ENCODE data around the gene OAS1. TPM values are rescaled to one million over a fixed set of nuclear protein-coding genes. Genes with fewer than 3 reads are reported as not detected.

Gene OAS1
- total RNA-seq, 1 experiment from 2014 or later: 0.64 TPM

DNA sequence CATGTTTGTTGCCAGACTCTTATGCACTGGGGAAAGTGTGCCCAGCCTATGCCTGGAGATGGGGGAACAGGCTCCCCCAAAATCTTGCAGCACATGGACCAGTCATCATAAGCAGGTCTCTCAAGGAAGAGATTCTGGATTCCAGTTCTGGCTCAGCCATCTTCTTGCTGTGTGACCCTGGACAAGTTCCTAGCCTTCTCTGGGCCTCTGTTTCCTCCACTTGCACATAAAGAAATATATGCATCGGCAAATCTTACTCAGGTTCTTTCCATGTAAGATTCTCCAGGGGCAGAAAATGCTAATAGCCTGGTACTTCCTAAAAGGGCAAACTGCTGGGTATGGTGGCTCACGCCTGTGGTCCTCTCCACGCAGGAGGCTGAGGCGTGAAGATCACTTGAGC lies 38.8 kb downstream of the OAS1 start:
- Histone ChIP-seq H3K9me2 (ENCODE audit: insufficient read depth) (no peaks in the 10 kb centered on the region), H3K27ac (ENCODE audit: low read depth, low read length) (no peak overlapping the region), H3K9me3 (ENCODE audit: control insufficient read depth in 1 of 2, insufficient read depth in 1 of 2, low read depth in 1 of 2, low read length in 2 of 2) (no peaks in the 10 kb centered on the region), H3K79me2 (ENCODE audit: insufficient read depth, low read length) (no peaks in the 10 kb centered on the region), H3K27me3 (ENCODE audit: insufficient read depth, low read length) (no peaks in the 10 kb centered on the region), H3K4me3 (replicated peaks in 1 of 2; ENCODE audit: low read depth in 1 of 2, low read length in 2 of 2) (no peak overlapping the region), H2AFZ (ENCODE audit: low read depth, low read length, poor library complexity, severe bottlenecking) (no peak overlapping the region), H4K20me1 (ENCODE audit: insufficient read depth) (no peaks in the 10 kb centered on the region), H3K4me2 (ENCODE audit: low read length) (no peak overlapping the region), H3K36me3 (ENCODE audit: control insufficient read depth in 1 of 2, insufficient read depth in 2 of 2, low read length in 2 of 2) (peaks cover 0 to 3% of the 10 kb centered on the region in 2 experiments; a peak in 2 of 4 replicates), H3K4me1 (ENCODE audit: control insufficient read depth in 1 of 2, insufficient read depth in 2 of 2, low read length in 2 of 2) (no peaks in the 10 kb centered on the region), H3K9ac (ENCODE audit: low read length) (no peak overlapping the region)
- intact Hi-C loops (cut with micrococcal nuclease): no loop called here
- POLR2A ChIA-PET: no interaction called here
- RAD21 ChIA-PET (ENCODE audit: low non-redundant PET in 1 of 2, low total read pairs in 2 of 2, uncharacterized antibody in 2 of 2, unreplicated experiment in 2 of 2): no interaction called here
- ATAC-seq (no peak), DNase-seq (ENCODE audit: low read depth, low spot score) (no peak)
- BruUV-seq (replicated peaks): no TSS peak
- CTCF ChIA-PET: no interaction called here
- no peak for TF ChIP-seq ZFX (IDR thresholded peaks at IDR 0.05)
- no peak for TF ChIP-seq POLR2AphosphoS5 (IDR thresholded peaks at IDR 0.05; ENCODE audit: low read depth, low read length)
- TF ChIP-seq SIN3A (IDR thresholded peaks at IDR 0.05; ENCODE audit: low read depth): no peak
- TF ChIP-seq, protein P1, sequence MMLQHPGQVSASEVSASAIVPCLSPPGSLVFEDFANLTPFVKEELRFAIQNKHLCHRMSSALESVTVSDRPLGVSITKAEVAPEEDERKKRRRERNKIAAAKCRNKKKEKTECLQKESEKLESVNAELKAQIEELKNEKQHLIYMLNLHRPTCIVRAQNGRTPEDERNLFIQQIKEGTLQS (IDR thresholded peaks at IDR 0.05): no peak
- TF ChIP-seq FOSL1 (IDR thresholded peaks at IDR 0.05; ENCODE audit: low read depth): no peak
- no peak for TF ChIP-seq POLR2A (IDR thresholded peaks at IDR 0.05; ENCODE audit: borderline replicate concordance, extremely low read depth, insufficient read depth, insufficient read length)
- TF ChIP-seq, protein P2, sequence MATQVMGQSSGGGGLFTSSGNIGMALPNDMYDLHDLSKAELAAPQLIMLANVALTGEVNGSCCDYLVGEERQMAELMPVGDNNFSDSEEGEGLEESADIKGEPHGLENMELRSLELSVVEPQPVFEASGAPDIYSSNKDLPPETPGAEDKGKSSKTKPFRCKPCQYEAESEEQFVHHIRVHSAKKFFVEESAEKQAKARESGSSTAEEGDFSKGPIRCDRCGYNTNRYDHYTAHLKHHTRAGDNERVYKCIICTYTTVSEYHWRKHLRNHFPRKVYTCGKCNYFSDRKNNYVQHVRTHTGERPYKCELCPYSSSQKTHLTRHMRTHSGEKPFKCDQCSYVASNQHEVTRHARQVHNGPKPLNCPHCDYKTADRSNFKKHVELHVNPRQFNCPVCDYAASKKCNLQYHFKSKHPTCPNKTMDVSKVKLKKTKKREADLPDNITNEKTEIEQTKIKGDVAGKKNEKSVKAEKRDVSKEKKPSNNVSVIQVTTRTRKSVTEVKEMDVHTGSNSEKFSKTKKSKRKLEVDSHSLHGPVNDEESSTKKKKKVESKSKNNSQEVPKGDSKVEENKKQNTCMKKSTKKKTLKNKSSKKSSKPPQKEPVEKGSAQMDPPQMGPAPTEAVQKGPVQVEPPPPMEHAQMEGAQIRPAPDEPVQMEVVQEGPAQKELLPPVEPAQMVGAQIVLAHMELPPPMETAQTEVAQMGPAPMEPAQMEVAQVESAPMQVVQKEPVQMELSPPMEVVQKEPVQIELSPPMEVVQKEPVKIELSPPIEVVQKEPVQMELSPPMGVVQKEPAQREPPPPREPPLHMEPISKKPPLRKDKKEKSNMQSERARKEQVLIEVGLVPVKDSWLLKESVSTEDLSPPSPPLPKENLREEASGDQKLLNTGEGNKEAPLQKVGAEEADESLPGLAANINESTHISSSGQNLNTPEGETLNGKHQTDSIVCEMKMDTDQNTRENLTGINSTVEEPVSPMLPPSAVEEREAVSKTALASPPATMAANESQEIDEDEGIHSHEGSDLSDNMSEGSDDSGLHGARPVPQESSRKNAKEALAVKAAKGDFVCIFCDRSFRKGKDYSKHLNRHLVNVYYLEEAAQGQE (IDR thresholded peaks at IDR 0.05; ENCODE audit: low read depth): no peak
- no peak for TF ChIP-seq EZH2 (IDR thresholded peaks at IDR 0.05)
- no peak for TF ChIP-seq SP1 (IDR thresholded peaks at IDR 0.05; ENCODE audit: low read depth)
- TF ChIP-seq ELF1 (IDR thresholded peaks at IDR 0.05; ENCODE audit: borderline replicate concordance, low read depth): no peak
- TF ChIP-seq, protein P3, sequence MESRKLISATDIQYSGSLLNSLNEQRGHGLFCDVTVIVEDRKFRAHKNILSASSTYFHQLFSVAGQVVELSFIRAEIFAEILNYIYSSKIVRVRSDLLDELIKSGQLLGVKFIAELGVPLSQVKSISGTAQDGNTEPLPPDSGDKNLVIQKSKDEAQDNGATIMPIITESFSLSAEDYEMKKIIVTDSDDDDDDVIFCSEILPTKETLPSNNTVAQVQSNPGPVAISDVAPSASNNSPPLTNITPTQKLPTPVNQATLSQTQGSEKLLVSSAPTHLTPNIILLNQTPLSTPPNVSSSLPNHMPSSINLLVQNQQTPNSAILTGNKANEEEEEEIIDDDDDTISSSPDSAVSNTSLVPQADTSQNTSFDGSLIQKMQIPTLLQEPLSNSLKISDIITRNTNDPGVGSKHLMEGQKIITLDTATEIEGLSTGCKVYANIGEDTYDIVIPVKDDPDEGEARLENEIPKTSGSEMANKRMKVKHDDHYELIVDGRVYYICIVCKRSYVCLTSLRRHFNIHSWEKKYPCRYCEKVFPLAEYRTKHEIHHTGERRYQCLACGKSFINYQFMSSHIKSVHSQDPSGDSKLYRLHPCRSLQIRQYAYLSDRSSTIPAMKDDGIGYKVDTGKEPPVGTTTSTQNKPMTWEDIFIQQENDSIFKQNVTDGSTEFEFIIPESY (IDR thresholded peaks at IDR 0.05; ENCODE audit: extremely low read depth, insufficient replicate concordance, low read length): no peak
- no peak for TF ChIP-seq SRF (IDR thresholded peaks at IDR 0.05; ENCODE audit: low read depth)
- TF ChIP-seq YY1 (IDR thresholded peaks at IDR 0.05; ENCODE audit: extremely low read depth, insufficient replicate concordance, low read depth, low read length): no peak
- TF ChIP-seq, protein P4, sequence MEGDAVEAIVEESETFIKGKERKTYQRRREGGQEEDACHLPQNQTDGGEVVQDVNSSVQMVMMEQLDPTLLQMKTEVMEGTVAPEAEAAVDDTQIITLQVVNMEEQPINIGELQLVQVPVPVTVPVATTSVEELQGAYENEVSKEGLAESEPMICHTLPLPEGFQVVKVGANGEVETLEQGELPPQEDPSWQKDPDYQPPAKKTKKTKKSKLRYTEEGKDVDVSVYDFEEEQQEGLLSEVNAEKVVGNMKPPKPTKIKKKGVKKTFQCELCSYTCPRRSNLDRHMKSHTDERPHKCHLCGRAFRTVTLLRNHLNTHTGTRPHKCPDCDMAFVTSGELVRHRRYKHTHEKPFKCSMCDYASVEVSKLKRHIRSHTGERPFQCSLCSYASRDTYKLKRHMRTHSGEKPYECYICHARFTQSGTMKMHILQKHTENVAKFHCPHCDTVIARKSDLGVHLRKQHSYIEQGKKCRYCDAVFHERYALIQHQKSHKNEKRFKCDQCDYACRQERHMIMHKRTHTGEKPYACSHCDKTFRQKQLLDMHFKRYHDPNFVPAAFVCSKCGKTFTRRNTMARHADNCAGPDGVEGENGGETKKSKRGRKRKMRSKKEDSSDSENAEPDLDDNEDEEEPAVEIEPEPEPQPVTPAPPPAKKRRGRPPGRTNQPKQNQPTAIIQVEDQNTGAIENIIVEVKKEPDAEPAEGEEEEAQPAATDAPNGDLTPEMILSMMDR (IDR thresholded peaks at IDR 0.05 in 2 of 3, conservative IDR thresholded peaks at IDR 0.05 in 1 of 3; ENCODE audit: borderline replicate concordance in 1 of 3, insufficient read depth in 1 of 3, low read depth in 2 of 3, low read length in 2 of 3): no peak
- no peak for TF ChIP-seq RAD21 (IDR thresholded peaks at IDR 0.05; ENCODE audit: low read depth)
- TF ChIP-seq CBX3 (IDR thresholded peaks at IDR 0.05; ENCODE audit: low read depth): no peak
- no peak for TF ChIP-seq CEBPB (IDR thresholded peaks at IDR 0.05; ENCODE audit: low read depth)
- TF ChIP-seq EGR1 (IDR thresholded peaks at IDR 0.05; ENCODE audit: low read depth): no peak
